HEK293 (cell line): ENCODE measurements around the gene RPN2.

Experiments
- CTCF ChIP-seq: fragments of 450-650 bp; formaldehyde crosslinking; IDR thresholded peaks from 2 replicates; pipeline ENCODE4 v1.5.1; 2016; ENCODE audit warnings: missing biosample characterization, missing genetic modification characterization
- MZF1 ChIP-seq: fragments of 450-650 bp; formaldehyde crosslinking; IDR thresholded peaks from 2 replicates; pipeline ENCODE4 v1.5.1; 2017; ENCODE audit warnings: missing biosample characterization, missing genetic modification characterization, borderline replicate concordance
- PATZ1 ChIP-seq: fragments of 450-650 bp; formaldehyde crosslinking; IDR thresholded peaks from 2 replicates; pipeline ENCODE4 v1.5.1; 2016; ENCODE audit warnings: missing biosample characterization, missing genetic modification characterization
- TCF7L2 ChIP-seq: IDR thresholded peaks from 2 replicates; pipeline ENCODE4 v1.6.1; 2011; ENCODE audit warnings: low read depth, mild to moderate bottlenecking, inconsistent platforms, low read length, moderate library complexity, borderline replicate concordance
- ZBTB7A ChIP-seq: fragments of 450-650 bp; formaldehyde crosslinking; IDR thresholded peaks from 2 replicates; pipeline ENCODE4 v1.5.1; 2016; ENCODE audit warnings: low read depth, missing biosample characterization, missing genetic modification characterization
- ZNF335 ChIP-seq: fragments of 450-650 bp; formaldehyde crosslinking; conservative IDR thresholded peaks from 2 replicates; pipeline ENCODE4 v1.5.1; 2016; ENCODE audit warnings: missing biosample characterization, missing genetic modification characterization
- ZNF529 ChIP-seq: fragments of 450-650 bp; formaldehyde crosslinking; IDR thresholded peaks from 2 replicates; pipeline ENCODE4 v1.5.1; 2017; ENCODE audit warnings: missing genetic modification characterization, missing biosample characterization; ENCODE audit not compliant: insufficient replicate concordance
- ZNF670 ChIP-seq: fragments of 450-650 bp; formaldehyde crosslinking; IDR thresholded peaks from 2 replicates; pipeline ENCODE4 v1.5.1; 2016; ENCODE audit warnings: missing biosample characterization, missing genetic modification characterization, low read depth
- TF ChIP-seq, protein P1 (sequence below): fragments of 450-650 bp; formaldehyde crosslinking; IDR thresholded peaks from 2 replicates; pipeline ENCODE4 v1.5.1; 2016; ENCODE audit warnings: missing biosample characterization, missing genetic modification characterization
- TF ChIP-seq, protein P2 (sequence below): fragments of 450-650 bp; formaldehyde crosslinking; IDR thresholded peaks from 2 replicates; pipeline ENCODE4 v1.5.1; 2016; ENCODE audit warnings: missing biosample characterization, missing genetic modification characterization
- TF ChIP-seq, protein P3 (sequence below): fragments of 450-650 bp; formaldehyde crosslinking; IDR thresholded peaks from 2 replicates; pipeline ENCODE4 v1.5.1; 2016; ENCODE audit warnings: missing biosample characterization, missing genetic modification characterization
- TF ChIP-seq, protein P4 (sequence below): fragments of 450-650 bp; formaldehyde crosslinking; IDR thresholded peaks from 2 replicates; pipeline ENCODE4 v1.5.0; 2017; ENCODE audit warnings: missing biosample characterization, missing genetic modification characterization, borderline replicate concordance

DNA sequence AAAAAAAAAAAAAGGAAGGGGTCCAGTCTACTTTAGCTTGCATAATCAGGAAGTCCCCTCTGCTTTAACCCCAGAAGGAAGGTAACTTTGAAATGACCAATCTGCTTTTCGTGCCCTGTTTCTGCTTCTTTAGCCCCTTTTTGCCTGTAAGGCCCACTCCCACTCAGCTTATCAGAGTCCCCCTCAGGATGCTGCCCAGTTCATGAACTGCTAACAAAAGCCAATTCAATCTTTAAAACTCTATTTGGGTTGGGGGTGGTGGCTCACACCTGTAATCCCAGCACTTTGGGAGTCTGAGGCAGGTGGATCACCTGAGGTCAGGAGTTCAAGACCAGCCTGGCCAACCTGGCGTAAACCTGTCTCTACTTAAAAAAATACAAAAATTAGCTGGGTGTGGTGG, 70.2 kb downstream of the RPN2 start:
- TF ChIP-seq CTCF (tag by site-specific recombination) (no peak), ZNF529 (tag by site-specific recombination) (no peak), PATZ1 (tag by site-specific recombination) (no peak), TCF7L2 (no peak), ZNF670 (tag by site-specific recombination) (no peak), MZF1 (tag by site-specific recombination) (no peak), ZBTB7A (no peak), ZNF335 (no peak)
- TF ChIP-seq, protein P1, sequence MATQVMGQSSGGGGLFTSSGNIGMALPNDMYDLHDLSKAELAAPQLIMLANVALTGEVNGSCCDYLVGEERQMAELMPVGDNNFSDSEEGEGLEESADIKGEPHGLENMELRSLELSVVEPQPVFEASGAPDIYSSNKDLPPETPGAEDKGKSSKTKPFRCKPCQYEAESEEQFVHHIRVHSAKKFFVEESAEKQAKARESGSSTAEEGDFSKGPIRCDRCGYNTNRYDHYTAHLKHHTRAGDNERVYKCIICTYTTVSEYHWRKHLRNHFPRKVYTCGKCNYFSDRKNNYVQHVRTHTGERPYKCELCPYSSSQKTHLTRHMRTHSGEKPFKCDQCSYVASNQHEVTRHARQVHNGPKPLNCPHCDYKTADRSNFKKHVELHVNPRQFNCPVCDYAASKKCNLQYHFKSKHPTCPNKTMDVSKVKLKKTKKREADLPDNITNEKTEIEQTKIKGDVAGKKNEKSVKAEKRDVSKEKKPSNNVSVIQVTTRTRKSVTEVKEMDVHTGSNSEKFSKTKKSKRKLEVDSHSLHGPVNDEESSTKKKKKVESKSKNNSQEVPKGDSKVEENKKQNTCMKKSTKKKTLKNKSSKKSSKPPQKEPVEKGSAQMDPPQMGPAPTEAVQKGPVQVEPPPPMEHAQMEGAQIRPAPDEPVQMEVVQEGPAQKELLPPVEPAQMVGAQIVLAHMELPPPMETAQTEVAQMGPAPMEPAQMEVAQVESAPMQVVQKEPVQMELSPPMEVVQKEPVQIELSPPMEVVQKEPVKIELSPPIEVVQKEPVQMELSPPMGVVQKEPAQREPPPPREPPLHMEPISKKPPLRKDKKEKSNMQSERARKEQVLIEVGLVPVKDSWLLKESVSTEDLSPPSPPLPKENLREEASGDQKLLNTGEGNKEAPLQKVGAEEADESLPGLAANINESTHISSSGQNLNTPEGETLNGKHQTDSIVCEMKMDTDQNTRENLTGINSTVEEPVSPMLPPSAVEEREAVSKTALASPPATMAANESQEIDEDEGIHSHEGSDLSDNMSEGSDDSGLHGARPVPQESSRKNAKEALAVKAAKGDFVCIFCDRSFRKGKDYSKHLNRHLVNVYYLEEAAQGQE (tag by site-specific recombination): no peak
- TF ChIP-seq, protein P2, sequence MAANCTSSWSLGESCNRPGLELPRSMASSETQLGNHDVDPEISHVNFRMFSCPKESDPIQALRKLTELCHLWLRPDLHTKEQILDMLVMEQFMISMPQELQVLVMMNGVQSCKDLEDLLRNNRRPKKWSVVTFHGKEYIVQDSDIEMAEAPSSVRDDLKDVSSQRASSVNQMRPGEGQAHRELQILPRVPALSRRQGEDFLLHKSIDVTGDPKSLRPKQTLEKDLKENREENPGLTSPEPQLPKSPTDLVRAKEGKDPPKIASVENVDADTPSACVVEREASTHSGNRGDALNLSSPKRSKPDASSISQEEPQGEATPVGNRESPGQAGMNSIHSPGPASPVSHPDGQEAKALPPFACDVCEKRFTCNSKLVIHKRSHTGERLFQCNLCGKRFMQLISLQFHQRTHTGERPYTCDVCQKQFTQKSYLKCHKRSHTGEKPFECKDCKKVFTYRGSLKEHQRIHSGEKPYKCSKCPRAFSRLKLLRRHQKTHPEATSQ: no peak
- TF ChIP-seq, protein P3, sequence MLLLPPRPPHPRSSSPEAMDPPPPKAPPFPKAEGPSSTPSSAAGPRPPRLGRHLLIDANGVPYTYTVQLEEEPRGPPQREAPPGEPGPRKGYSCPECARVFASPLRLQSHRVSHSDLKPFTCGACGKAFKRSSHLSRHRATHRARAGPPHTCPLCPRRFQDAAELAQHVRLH (tag by site-specific recombination): no peak
- TF ChIP-seq, protein P4, sequence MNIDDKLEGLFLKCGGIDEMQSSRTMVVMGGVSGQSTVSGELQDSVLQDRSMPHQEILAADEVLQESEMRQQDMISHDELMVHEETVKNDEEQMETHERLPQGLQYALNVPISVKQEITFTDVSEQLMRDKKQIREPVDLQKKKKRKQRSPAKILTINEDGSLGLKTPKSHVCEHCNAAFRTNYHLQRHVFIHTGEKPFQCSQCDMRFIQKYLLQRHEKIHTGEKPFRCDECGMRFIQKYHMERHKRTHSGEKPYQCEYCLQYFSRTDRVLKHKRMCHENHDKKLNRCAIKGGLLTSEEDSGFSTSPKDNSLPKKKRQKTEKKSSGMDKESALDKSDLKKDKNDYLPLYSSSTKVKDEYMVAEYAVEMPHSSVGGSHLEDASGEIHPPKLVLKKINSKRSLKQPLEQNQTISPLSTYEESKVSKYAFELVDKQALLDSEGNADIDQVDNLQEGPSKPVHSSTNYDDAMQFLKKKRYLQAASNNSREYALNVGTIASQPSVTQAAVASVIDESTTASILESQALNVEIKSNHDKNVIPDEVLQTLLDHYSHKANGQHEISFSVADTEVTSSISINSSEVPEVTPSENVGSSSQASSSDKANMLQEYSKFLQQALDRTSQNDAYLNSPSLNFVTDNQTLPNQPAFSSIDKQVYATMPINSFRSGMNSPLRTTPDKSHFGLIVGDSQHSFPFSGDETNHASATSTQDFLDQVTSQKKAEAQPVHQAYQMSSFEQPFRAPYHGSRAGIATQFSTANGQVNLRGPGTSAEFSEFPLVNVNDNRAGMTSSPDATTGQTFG: no peak
